Stimulated activated CD4-positive, alpha-beta T cell treated with anti-CD3 and anti-CD28 coated beads, Interleukin-1b, Interleukin-23, amount 100 ng/mL, for 24 hours (primary cell): ENCODE data around the gene GNS.
"Not testable (repeated sequence)": the region's sequence is repeated elsewhere in the genome, so short reads cannot be mapped to it uniquely, and the experiment has no call there.

Source experiments
- DNase-seq, 4 experiments: peaks; one replicate each; pipeline ENCODE4 v3.0.0-alpha.2; 2020; ENCODE audit warnings: low read depth in 4 of 4, low spot score in 1 of 4

Gene GNS

GRCh38 chr12:64699504-64700115, 59.6 kb downstream of the GNS start:
- no peak for DNase-seq

GRCh38 chr12:64696080-64696741, 63.0 kb downstream of the GNS start:
- no peak for DNase-seq

- no peak for DNase-seq
These were observed 63.7 kb downstream of the GNS start for GRCh38 chr12:64695550-64695949.

- no peak for DNase-seq
These were observed 64.8 kb downstream of the GNS start for GRCh38 chr12:64694130-64695040.

- no peak for DNase-seq
These were observed 67.2 kb downstream of the GNS start for GRCh38 chr12:64691795-64692583.

- DNase-seq = no peak
These were observed 67.9 kb downstream of the GNS start for GRCh38 chr12:64691227-64691794.

GRCh38 chr12:64690236-64690635, 69.0 kb downstream of the GNS start:
- not testable (repeated sequence) for DNase-seq

- DNase-seq = no peak
These were observed 70.5 kb downstream of the GNS start for GRCh38 chr12:64688715-64689114.

GRCh38 chr12:64688219-64688618, 71.0 kb downstream of the GNS start:
- DNase-seq = no peak

GRCh38 chr12:64687816-64688215, 71.4 kb downstream of the GNS start:
- DNase-seq = no peak

- DNase-seq = no peak
These were observed 73.6 kb downstream of the GNS start for GRCh38 chr12:64685605-64686004.

GRCh38 chr12:64685050-64685449, 74.2 kb downstream of the GNS start:
- no peak for DNase-seq

GRCh38 chr12:64683816-64684543, 75.2 kb downstream of the GNS start:
- DNase-seq = no peak

- no peak for DNase-seq
These were observed 76.5 kb downstream of the GNS start for GRCh38 chr12:64682572-64683277.

GRCh38 chr12:64681200-64682052, 77.8 kb downstream of the GNS start:
- DNase-seq = no peak

- no peak for DNase-seq
These were observed 79.0 kb downstream of the GNS start for GRCh38 chr12:64680235-64680634.

- DNase-seq = peak in 2 of 4 experiments; percentile 28 to 43
These were observed 79.7 kb downstream of the GNS start for GRCh38 chr12:64679487-64680001.

- DNase-seq = no peak
These were observed 80.4 kb downstream of the GNS start for GRCh38 chr12:64678835-64679234.
